Cardiac muscle cell (in vitro differentiated cells and primary cell): Measurements from ENCODE around the gene STARD4. TPM values are rescaled to one million over a fixed set of nuclear protein-coding genes. Genes with fewer than 3 reads are reported as not detected.
A peak's percentile ranks its signal among the peaks of the same experiment; 100 is the strongest.

ENCODE experiments used
- DNase-seq, 2 donors: peaks; one replicate each; pipeline versions ENCODE4 v3.0.0 to v3.0.0-alpha.2; 2010 to 2017; ENCODE audit warnings: low read depth in 1 of 2, low spot score in 1 of 2
- H3K27ac ChIP-seq: fragments of 200-600 bp; sonication (generic); 2 replicates; pipeline ENCODE4 v1.5.1; 2016
- H3K27me3 ChIP-seq: fragments of 200-600 bp; sonication (generic); 2 replicates; pipeline ENCODE4 v1.6.0; 2016; ENCODE audit warnings: control low read depth
- H3K36me3 ChIP-seq: fragments of 200-600 bp; sonication (generic); 2 replicates; pipeline ENCODE4 v1.5.1; 2016; ENCODE audit warnings: control low read depth
- H3K4me1 ChIP-seq: fragments of 200-600 bp; sonication (generic); 2 replicates; pipeline ENCODE4 v1.8.1; 2017; ENCODE audit warnings: low read depth, mild to moderate bottlenecking, mixed run types
- H3K4me3 ChIP-seq: fragments of 200-600 bp; sonication (generic); 2 replicates; pipeline ENCODE4 v1.5.1; 2016; ENCODE audit warnings: mild to moderate bottlenecking
- H3K9me3 ChIP-seq: fragments of 200-600 bp; sonication (generic); 2 replicates; pipeline ENCODE4 v1.5.1; 2017; ENCODE audit warnings: low read depth, mild to moderate bottlenecking, control low read depth
- CTCF ChIP-seq: IDR thresholded peaks from 2 replicates; pipeline ENCODE4 v1.5.1; 2012; ENCODE audit warnings: low read depth, mild to moderate bottlenecking, low read length
- polyA plus RNA-seq: library from polyadenylated mRNA; unstranded; fragments of >200 nt; fragmentation: Nextera tagmentation; extraction: Ambion mirVana; gene quantifications from 2 replicates; pipeline ENCODE4 v1.2.1, GENCODE V29; 2016
- total RNA-seq: library from RNA; depleted of rRNA; stranded (reverse); fragments of >200 nt; gene quantifications from 2 replicates; pipeline ENCODE4 v1.2.3, GENCODE V29; 2016

Gene STARD4
- total and polyA plus RNA-seq, 2 experiments from 2014 or later = 72.1 to 97.8 TPM

GRCh38 chr5:111495159-111495558 lies 17.2 kb downstream of the STARD4 start:
- DNase-seq = no peak
- TF ChIP-seq CTCF = no peak
- Histone ChIP-seq H3K36me3 (peaks cover 34% of the 10 kb centered on the region), H3K4me3 (no peak overlapping the region), H3K27ac (peak overlapping the region; percentile 44), H3K4me1 (peaks cover 6% of the 10 kb centered on the region), H3K27me3 (no peaks in the 10 kb centered on the region), H3K9me3 (no peaks in the 10 kb centered on the region)

GRCh38 chr5:111494355-111494999 lies 17.9 kb downstream of the STARD4 start:
- Histone ChIP-seq H3K4me1 (peaks cover 6% of the 10 kb centered on the region), H3K9me3 (no peaks in the 10 kb centered on the region), H3K4me3 (no peak overlapping the region), H3K27ac (peak overlapping the region; percentile 44), H3K27me3 (no peaks in the 10 kb centered on the region), H3K36me3 (peaks cover 30% of the 10 kb centered on the region)
- DNase-seq = no peak
- no peak for TF ChIP-seq CTCF

DNA sequence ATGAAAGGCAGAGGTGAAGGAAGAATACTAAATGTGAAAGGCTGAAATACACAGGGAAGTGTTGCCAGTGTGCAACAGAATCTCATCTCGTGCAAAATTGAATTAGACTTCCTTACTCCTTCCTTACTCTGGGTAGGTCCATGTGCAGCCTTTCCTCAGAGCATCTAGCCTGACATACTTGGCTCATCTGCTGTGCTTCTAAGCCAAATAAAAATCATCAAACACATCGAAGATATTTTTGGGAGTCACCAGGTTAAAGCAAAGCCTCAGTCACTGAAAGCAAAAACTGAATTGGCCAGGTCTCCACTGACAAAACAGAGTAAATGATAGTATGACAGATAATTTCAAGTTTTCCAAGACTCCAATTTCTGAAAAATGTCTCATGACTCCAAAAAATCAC lies 19.3 kb downstream of the STARD4 start:
- no peaks in the 10 kb centered on the region for H3K9me3 ChIP-seq
- H3K4me1 ChIP-seq = peaks cover 6% of the 10 kb centered on the region
- no peaks in the 10 kb centered on the region for H3K27me3 ChIP-seq
- peak overlapping the region; percentile 44 for H3K27ac ChIP-seq
- no peak for TF ChIP-seq CTCF
- peaks cover 18% of the 10 kb centered on the region for H3K36me3 ChIP-seq
- no peak overlapping the region for H3K4me3 ChIP-seq
- DNase-seq = no peak

GRCh38 chr5:111488353-111488752 lies 24.0 kb downstream of the STARD4 start:
- no peaks in the 10 kb centered on the region for H3K9me3 ChIP-seq
- peaks cover 6% of the 10 kb centered on the region for H3K4me1 ChIP-seq
- TF ChIP-seq CTCF = no peak
- no peak overlapping the region for H3K4me3 ChIP-seq
- no peaks in the 10 kb centered on the region for H3K36me3 ChIP-seq
- no peak overlapping the region for H3K27ac ChIP-seq
- H3K27me3 ChIP-seq = no peaks in the 10 kb centered on the region
- DNase-seq = no peak

GRCh38 chr5:111486926-111487325 lies 25.4 kb downstream of the STARD4 start:
- Histone ChIP-seq H3K27ac (no peak overlapping the region), H3K4me1 (peaks cover 4% of the 10 kb centered on the region), H3K9me3 (no peaks in the 10 kb centered on the region), H3K36me3 (no peaks in the 10 kb centered on the region), H3K4me3 (no peak overlapping the region), H3K27me3 (no peaks in the 10 kb centered on the region)
- no peak for DNase-seq
- no peak for TF ChIP-seq CTCF

- Histone ChIP-seq H3K36me3 (no peaks in the 10 kb centered on the region), H3K9me3 (no peaks in the 10 kb centered on the region), H3K27me3 (no peaks in the 10 kb centered on the region), H3K4me1 (no peaks in the 10 kb centered on the region), H3K4me3 (no peak overlapping the region), H3K27ac (no peak overlapping the region)
- no peak for TF ChIP-seq CTCF
- DNase-seq = no peak
These were observed 26.3 kb downstream of the STARD4 start for GRCh38 chr5:111486055-111486454.
